ENCODE measurements around the gene ANKRD28. TPM values are rescaled to one million over a fixed set of nuclear protein-coding genes. Genes with fewer than 3 reads are reported as not detected.
"Not testable (repeated sequence)": the region's sequence is repeated elsewhere in the genome, so short reads cannot be mapped to it uniquely, and the experiment has no call there.

The ANKRD28 gene
- total RNA-seq, 3 donors from 2014 or later, result 30.8 to 37.2 (median 32.2) TPM

- H3K4me3 Mint-ChIP-seq, result no peak overlapping the region
- no peak for DNase-seq
- no peaks in the 10 kb centered on the region for H3K27me3 Mint-ChIP-seq (ENCODE audit: low read depth)
- H3K4me1 Mint-ChIP-seq (ENCODE audit: low read depth), result peaks cover 63% of the 10 kb centered on the region
- ATAC-seq, result no peak
- peaks cover 14% of the 10 kb centered on the region for H3K36me3 Mint-ChIP-seq (ENCODE audit: insufficient read depth)
- no peaks in the 10 kb centered on the region for H3K9me3 Mint-ChIP-seq
Measured at GRCh38 chr3:15771444-15771843, 26.3 kb downstream of the ANKRD28 start.

GRCh38 chr3:15769256-15769915 lies 28.4 kb downstream of the ANKRD28 start:
- H3K27me3 Mint-ChIP-seq (ENCODE audit: low read depth), result no peaks in the 10 kb centered on the region
- no peak for ATAC-seq
- H3K9me3 Mint-ChIP-seq, result no peaks in the 10 kb centered on the region
- peaks cover 16% of the 10 kb centered on the region for H3K36me3 Mint-ChIP-seq (ENCODE audit: insufficient read depth)
- peaks cover 47% of the 10 kb centered on the region for H3K4me1 Mint-ChIP-seq (ENCODE audit: low read depth)
- DNase-seq, result no peak
- H3K4me3 Mint-ChIP-seq, result no peak overlapping the region

- Mint-ChIP-seq H3K4me3 (peak overlapping the region; percentile 3), H3K36me3 (ENCODE audit: insufficient read depth) (peaks cover 14% of the 10 kb centered on the region), H3K27me3 (ENCODE audit: low read depth) (no peaks in the 10 kb centered on the region), H3K4me1 (ENCODE audit: low read depth) (peaks cover 41% of the 10 kb centered on the region), H3K9me3 (no peaks in the 10 kb centered on the region)
- DNase-seq (no peak), ATAC-seq (peak; percentile 80 to 94)
Measured at GRCh38 chr3:15768421-15769255, 29.1 kb downstream of the ANKRD28 start.

GRCh38 chr3:15766406-15766805 lies 31.4 kb downstream of the ANKRD28 start:
- no peak overlapping the region for H3K4me3 Mint-ChIP-seq

GRCh38 chr3:15758295-15758694 lies 39.5 kb downstream of the ANKRD28 start:
- no peaks in the 10 kb centered on the region for H3K9me3 Mint-ChIP-seq
- H3K27me3 Mint-ChIP-seq (ENCODE audit: low read depth), result no peaks in the 10 kb centered on the region
- H3K36me3 Mint-ChIP-seq (ENCODE audit: insufficient read depth), result peaks cover 36% of the 10 kb centered on the region

More at GRCh38 chr3:15766406-15766805, 31.4 kb downstream of the ANKRD28 start:
- DNase-seq, result no peak
- H3K9me3 Mint-ChIP-seq, result no peaks in the 10 kb centered on the region
- H3K4me1 Mint-ChIP-seq (ENCODE audit: low read depth), result peaks cover 26% of the 10 kb centered on the region
- peaks cover 18% of the 10 kb centered on the region for H3K36me3 Mint-ChIP-seq (ENCODE audit: insufficient read depth)
- no peak for ATAC-seq
- no peaks in the 10 kb centered on the region for H3K27me3 Mint-ChIP-seq (ENCODE audit: low read depth)

GRCh38 chr3:15757824-15758223 lies 40.0 kb downstream of the ANKRD28 start:
- H3K4me1 Mint-ChIP-seq (ENCODE audit: low read depth), result peaks cover 6% of the 10 kb centered on the region
- ATAC-seq (no peak), DNase-seq (no peak)
- H3K9me3 Mint-ChIP-seq, result no peaks in the 10 kb centered on the region
- no peak overlapping the region for H3K4me3 Mint-ChIP-seq
- H3K27me3 Mint-ChIP-seq (ENCODE audit: low read depth), result no peaks in the 10 kb centered on the region
- H3K36me3 Mint-ChIP-seq (ENCODE audit: insufficient read depth), result peaks cover 39% of the 10 kb centered on the region

More at GRCh38 chr3:15758295-15758694, 39.5 kb downstream of the ANKRD28 start:
- ATAC-seq (no peak), DNase-seq (no peak)
- peaks cover 6% of the 10 kb centered on the region for H3K4me1 Mint-ChIP-seq (ENCODE audit: low read depth)
- no peak overlapping the region for H3K4me3 Mint-ChIP-seq

- ATAC-seq (no peak), DNase-seq (no peak)
- H3K4me3 Mint-ChIP-seq, result no peak overlapping the region
- peaks cover 6% of the 10 kb centered on the region for H3K4me1 Mint-ChIP-seq (ENCODE audit: low read depth)
- no peaks in the 10 kb centered on the region for H3K27me3 Mint-ChIP-seq (ENCODE audit: low read depth)
- H3K9me3 Mint-ChIP-seq, result no peaks in the 10 kb centered on the region
- peaks cover 39% of the 10 kb centered on the region for H3K36me3 Mint-ChIP-seq (ENCODE audit: insufficient read depth)
Measured at GRCh38 chr3:15756505-15756904, 41.3 kb downstream of the ANKRD28 start.

- Mint-ChIP-seq H3K4me1 (ENCODE audit: low read depth) (peaks cover 6% of the 10 kb centered on the region), H3K9me3 (no peaks in the 10 kb centered on the region), H3K27me3 (ENCODE audit: low read depth) (no peaks in the 10 kb centered on the region), H3K36me3 (ENCODE audit: insufficient read depth) (peaks cover 36% of the 10 kb centered on the region), H3K4me3 (no peak overlapping the region)
- no peak for DNase-seq
- no peak for ATAC-seq
Measured at GRCh38 chr3:15755780-15756179, 42.0 kb downstream of the ANKRD28 start.

GRCh38 chr3:15755181-15755580 lies 42.6 kb downstream of the ANKRD28 start:
- peaks cover 6% of the 10 kb centered on the region for H3K4me1 Mint-ChIP-seq (ENCODE audit: low read depth)
- no peak overlapping the region for H3K4me3 Mint-ChIP-seq

GRCh38 chr3:15754047-15754446 lies 43.7 kb downstream of the ANKRD28 start:
- Mint-ChIP-seq H3K9me3 (no peaks in the 10 kb centered on the region), H3K36me3 (ENCODE audit: insufficient read depth) (peaks cover 34% of the 10 kb centered on the region), H3K4me3 (no peak overlapping the region), H3K4me1 (ENCODE audit: low read depth) (peaks cover 4% of the 10 kb centered on the region), H3K27me3 (ENCODE audit: low read depth) (no peaks in the 10 kb centered on the region)
- ATAC-seq (no peak), DNase-seq (no peak)

More at GRCh38 chr3:15755181-15755580, 42.6 kb downstream of the ANKRD28 start:
- ATAC-seq (no peak), DNase-seq (no peak)
- Mint-ChIP-seq H3K9me3 (no peaks in the 10 kb centered on the region), H3K36me3 (ENCODE audit: insufficient read depth) (peaks cover 31% of the 10 kb centered on the region), H3K27me3 (ENCODE audit: low read depth) (no peaks in the 10 kb centered on the region)

GRCh38 chr3:15753056-15753710 lies 44.6 kb downstream of the ANKRD28 start:
- Mint-ChIP-seq H3K4me1 (ENCODE audit: low read depth) (peaks cover 9% of the 10 kb centered on the region), H3K4me3 (no peak overlapping the region), H3K27me3 (ENCODE audit: low read depth) (no peaks in the 10 kb centered on the region), H3K36me3 (ENCODE audit: insufficient read depth) (peaks cover 35% of the 10 kb centered on the region), H3K9me3 (no peaks in the 10 kb centered on the region)
- DNase-seq (no peak), ATAC-seq (no peak)

- no peaks in the 10 kb centered on the region for H3K9me3 Mint-ChIP-seq
- no peaks in the 10 kb centered on the region for H3K27me3 Mint-ChIP-seq (ENCODE audit: low read depth)
Measured at GRCh38 chr3:15750879-15751278, 46.9 kb downstream of the ANKRD28 start.

GRCh38 chr3:15750143-15750542 lies 47.6 kb downstream of the ANKRD28 start:
- peaks cover 34% of the 10 kb centered on the region for H3K36me3 Mint-ChIP-seq (ENCODE audit: insufficient read depth)
- no peak overlapping the region for H3K4me3 Mint-ChIP-seq
- no peak for ATAC-seq
- no peaks in the 10 kb centered on the region for H3K9me3 Mint-ChIP-seq
- no peaks in the 10 kb centered on the region for H3K27me3 Mint-ChIP-seq (ENCODE audit: low read depth)
- no peak for DNase-seq
- H3K4me1 Mint-ChIP-seq (ENCODE audit: low read depth), result peaks cover 40% of the 10 kb centered on the region

More at GRCh38 chr3:15750879-15751278, 46.9 kb downstream of the ANKRD28 start:
- DNase-seq, result no peak
- peaks cover 32% of the 10 kb centered on the region for H3K36me3 Mint-ChIP-seq (ENCODE audit: insufficient read depth)
- ATAC-seq, result no peak
- no peak overlapping the region for H3K4me3 Mint-ChIP-seq
- peaks cover 32% of the 10 kb centered on the region for H3K4me1 Mint-ChIP-seq (ENCODE audit: low read depth)

GRCh38 chr3:15745896-15746295 lies 51.9 kb downstream of the ANKRD28 start:
- peaks cover 32% of the 10 kb centered on the region for H3K36me3 Mint-ChIP-seq (ENCODE audit: insufficient read depth)
- H3K4me3 Mint-ChIP-seq; DNase-seq; H3K9me3 Mint-ChIP-seq; H3K27me3 Mint-ChIP-seq (ENCODE audit: low read depth): not testable (repeated sequence)
- ATAC-seq, result peak; percentile 46
- peaks cover 44% of the 10 kb centered on the region for H3K4me1 Mint-ChIP-seq (ENCODE audit: low read depth)

All from activated T-cell treated with anti-CD3 and anti-CD28 coated beads, Interleukin-2, amount 50 U/mL, for 4 hours (primary cell).